ENCODE measurements around the gene GOT2. TPM values are rescaled to one million over a fixed set of nuclear protein-coding genes. Genes with fewer than 3 reads are reported as not detected.
A peak's percentile ranks its signal among the peaks of the same experiment; 100 is the strongest.

Gene GOT2
- total RNA-seq, 1 experiment from 2014 or later = 96.9 TPM

GRCh38 chr16:58734459-58734787 lies 307 bp upstream of the GOT2 start:
- BruUV-seq (replicated peaks) = no TSS peak
- POLR2A ChIA-PET = interaction anchor here (2.6 kb wide), 1 partner anchor 10 kb away, joined by 12 read pairs; no protein-coding TSS in a partner anchor
- no peaks in the 10 kb centered on the region for H3K9me3 Mint-ChIP-seq (ENCODE audit: unreplicated experiment)
- CTCF ChIA-PET = interaction anchor here (0.6 to 2.3 kb wide), 5 partner anchors 9 to 118 kb away, joined by 3 to 8 read pairs (median 3); no protein-coding TSS in a partner anchor
- H3K27ac Mint-ChIP-seq (ENCODE audit: low read depth, unreplicated experiment) = peak overlapping the region; percentile 71
- peaks cover 11% of the 10 kb centered on the region for H3K4me1 Mint-ChIP-seq (ENCODE audit: insufficient read depth, unreplicated experiment)
- H3K4me3 Mint-ChIP-seq (ENCODE audit: unreplicated experiment) = peak overlapping the region; percentile 95
- no peak for DNase-seq (ENCODE audit: unreplicated experiment)
- intact Hi-C loops (cut with micrococcal nuclease) = loop anchor here (10.0 kb wide), 1 partner anchor 50 kb away; the partner anchor contains the start of gene SLC38A7
- peaks cover 9% of the 10 kb centered on the region for H3K36me3 Mint-ChIP-seq (ENCODE audit: insufficient read depth, unreplicated experiment)
- no peak for TF ChIP-seq CTCF (IDR thresholded peaks at IDR 0.05; ENCODE audit: unreplicated experiment)
- no peaks in the 10 kb centered on the region for H3K27me3 Mint-ChIP-seq (ENCODE audit: insufficient read depth, unreplicated experiment)

- H3K27ac Mint-ChIP-seq (ENCODE audit: low read depth, unreplicated experiment) = peak overlapping the region; percentile 71
- POLR2A ChIA-PET = interaction anchor here (0.6 to 2.6 kb wide), 7 partner anchors 9 to 1257 kb away, joined by 3 to 12 read pairs (median 3); partner anchors contain the start of gene SLC38A7
- peaks cover 11% of the 10 kb centered on the region for H3K4me1 Mint-ChIP-seq (ENCODE audit: insufficient read depth, unreplicated experiment)
- peaks cover 14% of the 10 kb centered on the region for H3K36me3 Mint-ChIP-seq (ENCODE audit: insufficient read depth, unreplicated experiment)
- CTCF ChIA-PET = interaction anchor here (0.6 to 2.3 kb wide), 9 partner anchors 8 to 1569 kb away, joined by 3 to 8 read pairs (median 4); no protein-coding TSS in a partner anchor
- H3K4me3 Mint-ChIP-seq (ENCODE audit: unreplicated experiment) = peak overlapping the region; percentile 95
- intact Hi-C loops (cut with micrococcal nuclease) = loop anchor here (10.0 kb wide), 1 partner anchor 48 kb away; the partner anchor contains the start of gene SLC38A7
- no peaks in the 10 kb centered on the region for H3K9me3 Mint-ChIP-seq (ENCODE audit: unreplicated experiment)
- BruUV-seq (replicated peaks) = no TSS peak
- DNase-seq (ENCODE audit: unreplicated experiment) = peak; percentile 38
- no peak for TF ChIP-seq CTCF (IDR thresholded peaks at IDR 0.05; ENCODE audit: unreplicated experiment)
- no peaks in the 10 kb centered on the region for H3K27me3 Mint-ChIP-seq (ENCODE audit: insufficient read depth, unreplicated experiment)
Observed at GRCh38 chr16:58733248-58733670, 857 bp downstream of the GOT2 start.

GRCh38 chr16:58732545-58733247 lies 1.4 kb downstream of the GOT2 start:
- peak; percentile 67 for DNase-seq (ENCODE audit: unreplicated experiment)
- H3K4me1 Mint-ChIP-seq (ENCODE audit: insufficient read depth, unreplicated experiment) = peaks cover 11% of the 10 kb centered on the region
- intact Hi-C loops (cut with micrococcal nuclease) = loop anchor here (10.0 kb wide), 1 partner anchor 48 kb away; the partner anchor contains the start of gene SLC38A7
- TF ChIP-seq CTCF (IDR thresholded peaks at IDR 0.05; ENCODE audit: unreplicated experiment) = no peak
- H3K27ac Mint-ChIP-seq (ENCODE audit: low read depth, unreplicated experiment) = peak overlapping the region; percentile 71
- peak overlapping the region; percentile 95 for H3K4me3 Mint-ChIP-seq (ENCODE audit: unreplicated experiment)
- peaks cover 14% of the 10 kb centered on the region for H3K36me3 Mint-ChIP-seq (ENCODE audit: insufficient read depth, unreplicated experiment)
- H3K27me3 Mint-ChIP-seq (ENCODE audit: insufficient read depth, unreplicated experiment) = no peaks in the 10 kb centered on the region
- no peaks in the 10 kb centered on the region for H3K9me3 Mint-ChIP-seq (ENCODE audit: unreplicated experiment)
- BruUV-seq (replicated peaks) = TSS peak; percentile 33
- ChIA-PET POLR2A (interaction anchor here (0.6 to 2.6 kb wide), 5 partner anchors 9 to 134 kb away, joined by 3 to 12 read pairs (median 4); partner anchors contain the start of gene SLC38A7), CTCF (interaction anchor here (0.7 to 2.3 kb wide), 9 partner anchors 8 to 1570 kb away, joined by 3 to 8 read pairs (median 3); no protein-coding TSS in a partner anchor)

GRCh38 chr16:58730724-58731370 lies 3.3 kb downstream of the GOT2 start:
- TF ChIP-seq CTCF (IDR thresholded peaks at IDR 0.05; ENCODE audit: unreplicated experiment) = no peak
- no peak for DNase-seq (ENCODE audit: unreplicated experiment)
- Mint-ChIP-seq H3K27me3 (ENCODE audit: insufficient read depth, unreplicated experiment) (no peaks in the 10 kb centered on the region), H3K4me3 (ENCODE audit: unreplicated experiment) (no peak overlapping the region), H3K36me3 (ENCODE audit: insufficient read depth, unreplicated experiment) (peaks cover 16% of the 10 kb centered on the region), H3K27ac (ENCODE audit: low read depth, unreplicated experiment) (no peak overlapping the region), H3K9me3 (ENCODE audit: unreplicated experiment) (no peaks in the 10 kb centered on the region), H3K4me1 (ENCODE audit: insufficient read depth, unreplicated experiment) (peaks cover 11% of the 10 kb centered on the region)
- intact Hi-C loops (cut with micrococcal nuclease) = loop anchor here (10.0 kb wide), 1 partner anchor 46 kb away; the partner anchor contains the start of gene SLC38A7
- BruUV-seq (replicated peaks) = no TSS peak
- ChIA-PET POLR2A (interaction anchor here (0.7 to 1.4 kb wide), 4 partner anchors 14 to 1700 kb away, joined by 3 to 8 read pairs (median 3); no protein-coding TSS in a partner anchor), CTCF (interaction anchor here (2.3 kb wide), 1 partner anchor 25 kb away, joined by 7 read pairs; no protein-coding TSS in a partner anchor)
